ENCODE measurements around the gene PMAIP1. TPM values are rescaled to one million over a fixed set of nuclear protein-coding genes. Genes with fewer than 3 reads are reported as not detected.

The PMAIP1 gene
- total RNA-seq, 4 donors from 2014 or later, result 1.1 to 2.3 (median 1.6) TPM

GRCh38 chr18:59861009-59861408 lies 38.8 kb upstream of the PMAIP1 start:
- H3K9me3 ChIP-seq, result no peaks in the 10 kb centered on the region
- H3K36me3 ChIP-seq, result no peaks in the 10 kb centered on the region
- no peaks in the 10 kb centered on the region for H3K4me1 ChIP-seq
- H3K27me3 ChIP-seq, result no peaks in the 10 kb centered on the region
- TF ChIP-seq CTCF (IDR thresholded peaks at IDR 0.05), result no peak
- no peak for TF ChIP-seq POLR2A (IDR thresholded peaks at IDR 0.05)
- DNase-seq, result no peak
- no peak overlapping the region for H3K27ac ChIP-seq
- H3K4me3 ChIP-seq (replicated peaks in 1 of 3), result no peak overlapping the region
- intact Hi-C loops (cut with DNase I), result no loop called here
- WGBS, 2 donors, result 79 to 86% methylated on average over 4 of the region's 4 CpGs

GRCh38 chr18:59861963-59862819 lies 37.6 kb upstream of the PMAIP1 start:
- WGBS, 2 donors, result 35 to 41% methylated on average over 7 of the region's 7 CpGs

GRCh38 chr18:59865241-59865986 lies 34.4 kb upstream of the PMAIP1 start:
- intact Hi-C loops (cut with DNase I), result no loop called here
- DNase-seq, result no peak
- 86 to 88% methylated on average over 6 of the region's 6 CpGs for WGBS, 2 donors
- H3K4me3 ChIP-seq (replicated peaks in 1 of 3), result no peak overlapping the region
- no peaks in the 10 kb centered on the region for H3K4me1 ChIP-seq
- no peaks in the 10 kb centered on the region for H3K27me3 ChIP-seq
- TF ChIP-seq CTCF (IDR thresholded peaks at IDR 0.05) (no peak), POLR2A (IDR thresholded peaks at IDR 0.05) (no peak)
- H3K9me3 ChIP-seq, result no peaks in the 10 kb centered on the region
- no peak overlapping the region for H3K27ac ChIP-seq
- no peaks in the 10 kb centered on the region for H3K36me3 ChIP-seq

More at GRCh38 chr18:59861963-59862819, 37.6 kb upstream of the PMAIP1 start:
- DNase-seq, result no peak
- H3K4me3 ChIP-seq (replicated peaks in 1 of 3), result no peak overlapping the region
- no peak overlapping the region for H3K27ac ChIP-seq
- no peak for TF ChIP-seq CTCF (IDR thresholded peaks at IDR 0.05)
- H3K27me3 ChIP-seq, result no peaks in the 10 kb centered on the region
- H3K9me3 ChIP-seq, result no peaks in the 10 kb centered on the region
- H3K36me3 ChIP-seq, result no peaks in the 10 kb centered on the region
- no peaks in the 10 kb centered on the region for H3K4me1 ChIP-seq
- intact Hi-C loops (cut with DNase I), result no loop called here

GRCh38 chr18:59866551-59867269 lies 33.1 kb upstream of the PMAIP1 start:
- TF ChIP-seq POLR2A (IDR thresholded peaks at IDR 0.05) (no peak), CTCF (IDR thresholded peaks at IDR 0.05) (no peak)
- intact Hi-C loops (cut with DNase I), result no loop called here
- no peak for DNase-seq
- Histone ChIP-seq H3K27ac (no peak overlapping the region), H3K9me3 (no peaks in the 10 kb centered on the region), H3K36me3 (no peaks in the 10 kb centered on the region), H3K4me3 (replicated peaks in 1 of 3) (no peak overlapping the region), H3K27me3 (no peaks in the 10 kb centered on the region), H3K4me1 (peaks cover 0 to 1% of the 10 kb centered on the region in 2 donors)
- 90% methylated on average over 2 of the region's 2 CpGs for WGBS, 2 donors

All from thyroid gland (tissue), 4 donors.